K562 (cell line): ENCODE data around the gene PPTC7. TPM values are rescaled to one million over a fixed set of nuclear protein-coding genes. Genes with fewer than 3 reads are reported as not detected.

ENCODE experiments used
- ATAC-seq: fragments of 200-7000 bp; cut with Tn5 transposase; 3 replicates; pipeline ENCODE4 v1.9.1; 2020; ENCODE audit warnings: moderate library complexity
- BruUV-seq: library from RNA; stranded (reverse); fragments of 400-500 nt; replicated peaks from 2 replicates; lab custom pipeline; 2021; lab: Mats Ljungman, UMichigan
- CTCF ChIA-PET: fragments of 300-600 bp; formaldehyde crosslinking; extraction: SDS; loops from one replicate; lab custom pipeline; 2021; ENCODE audit warnings: low intra/inter-chr PET ratio; lab: Yijun Ruan, JAX
- POLR2A ChIA-PET: fragments of 300-600, 350-650 bp; sonication (Branson Sonifier 250); formaldehyde crosslinking; extraction: SDS; loops from one replicate; lab custom pipeline; 2021; ENCODE audit warnings: antibody characterized with exemption, inconsistent platforms; lab: Yijun Ruan, JAX
- DNase-seq, 4 experiments: peaks; one replicate each; pipeline versions ENCODE4 v3.0.0 to v3.0.0-alpha.2; 2011 to 2018; ENCODE audit warnings: low spot score in 3 of 4, mixed read lengths in 3 of 4; ENCODE audit errors: extremely low read depth in 1 of 4
- FAIRE-seq: peaks from 2 replicates; lab custom pipeline; 2011; peaks lifted over from hg19 to GRCh38; lab: Jason Lieb, UNC
- H2AFZ ChIP-seq: 2 replicates; pipeline ENCODE4 v1.6.0; 2011; ENCODE audit warnings: low read depth, low read length, control low read depth, inconsistent platforms
- H3K27ac ChIP-seq: fragments of 200-600 bp; 3 replicates; pipeline ENCODE4 v1.8.0; 2011; ENCODE audit warnings: low read depth, mild to moderate bottlenecking, control low read depth, inconsistent platforms, low read length, moderate library complexity, mixed read lengths; ENCODE audit errors: extremely low read depth
- H3K27me3 ChIP-seq, 2 experiments: fragments of 300-600 bp in 1 of 2; 2 replicates in 1 of 2; 3 replicates in 1 of 2; pipeline versions ENCODE4 v1.6.0 to v1.8.0; 2011; ENCODE audit warnings: inconsistent platforms in 2 of 2, low read length in 2 of 2, mild to moderate bottlenecking in 1 of 2, mixed read lengths in 1 of 2, moderate library complexity in 1 of 2; ENCODE audit not compliant: control insufficient read depth in 2 of 2, insufficient read depth in 2 of 2
- H3K36me3 ChIP-seq: fragments of 300-600 bp; 3 replicates; pipeline ENCODE4 v1.8.0; 2011; ENCODE audit warnings: mild to moderate bottlenecking, low read length, inconsistent platforms; ENCODE audit not compliant: control insufficient read depth, insufficient read depth
- H3K4me1 ChIP-seq, 2 experiments: fragments of 200-600 bp in 1 of 2; replicated peaks in 1 of 2; 2 replicates in 1 of 2; 3 replicates in 1 of 2; pipeline versions ENCODE4 v1.5.1 to v1.8.0; 2011; ENCODE audit warnings: inconsistent platforms in 2 of 2, low read length in 2 of 2, mild to moderate bottlenecking in 1 of 2, mixed read lengths in 1 of 2, moderate library complexity in 1 of 2; ENCODE audit not compliant: control insufficient read depth in 2 of 2, insufficient read depth in 2 of 2
- H3K4me2 ChIP-seq: 2 replicates; pipeline ENCODE4 v1.6.1; 2011; ENCODE audit warnings: low read length, control low read depth, inconsistent platforms, mixed read lengths; ENCODE audit not compliant: insufficient read depth
- H3K4me3 ChIP-seq: fragments of 200-600 bp; sonication (generic), shearing (Covaris generic); 2 replicates; pipeline ENCODE4 v1.5.1; 2016; ENCODE audit warnings: control low read depth, inconsistent platforms
- H3K79me2 ChIP-seq: fragments of 200-600 bp; 3 replicates; pipeline ENCODE4 v1.8.0; 2011; ENCODE audit warnings: low read length, inconsistent platforms; ENCODE audit not compliant: control insufficient read depth, insufficient read depth
- H3K9ac ChIP-seq, 2 experiments: 2 replicates each; pipeline versions ENCODE4 v1.6.0 to v1.6.1; 2011; ENCODE audit warnings: low read depth in 2 of 2, low read length in 2 of 2, control low read depth in 1 of 2, inconsistent platforms in 1 of 2, mild to moderate bottlenecking in 1 of 2, mixed read lengths in 1 of 2; ENCODE audit not compliant: insufficient read depth in 1 of 2
- H3K9me1 ChIP-seq: one replicate; pipeline ENCODE4 v1.6.0; 2011; ENCODE audit warnings: inconsistent platforms, mild to moderate bottlenecking, low read length, moderate library complexity; ENCODE audit not compliant: control insufficient read depth, insufficient read depth
- H3K9me3 ChIP-seq: replicated peaks from 2 replicates; pipeline ENCODE4 v1.5.1; 2011; ENCODE audit warnings: low read depth, low read length, inconsistent platforms; ENCODE audit not compliant: control insufficient read depth, insufficient read depth
- H4K20me1 ChIP-seq: replicated peaks from 2 replicates; pipeline ENCODE4 v1.6.1; 2011; ENCODE audit warnings: low read length, inconsistent platforms, mixed read lengths; ENCODE audit not compliant: control insufficient read depth, insufficient read depth
- MAX ChIP-seq: sonication (generic); formaldehyde crosslinking; IDR thresholded peaks from 2 replicates; pipeline ENCODE4 v1.9.0; 2022; ENCODE audit warnings: mild to moderate bottlenecking, missing genetic modification reagents
- POLR2AphosphoS5 ChIP-seq: IDR thresholded peaks from 2 replicates; pipeline ENCODE4 v1.6.1; 2011; ENCODE audit warnings: mild to moderate bottlenecking, low read depth, low read length, moderate library complexity; ENCODE audit not compliant: control insufficient read depth, insufficient read depth
- SRSF9 ChIP-seq: fragments of 200-400 bp; formaldehyde crosslinking; IDR thresholded peaks from 2 replicates; pipeline ENCODE4 v1.6.1; 2017; ENCODE audit warnings: low read depth, low read length, borderline replicate concordance
- ZNF140 ChIP-seq: fragments of 250-450 bp; sonication (Bioruptor Pico); IDR thresholded peaks from 2 replicates; pipeline ENCODE4 v1.8.0; 2021; ENCODE audit warnings: moderate library complexity, mild to moderate bottlenecking, inconsistent platforms
- WGBS: fragments of 100-300 bp; shearing (Covaris generic); methylation state at CpG from one replicate; pipeline ENCODE4 v1.1.6; 2016; ENCODE audit warnings: low coverage, mixed read lengths; ENCODE audit not compliant: insufficient coverage; ENCODE audit errors: missing lambda C conversion rate; 5-methylcytosine and 5-hydroxymethylcytosine counted together
- in situ Hi-C: fragments of 300-500 bp; cut with MboI; formaldehyde crosslinking; loops from 4 replicates; pipeline ENCODE4 v1.15.0; 2018; ENCODE audit warnings: inconsistent platforms, mixed read lengths
- intact Hi-C: fragments of 100-400 bp; cut with micrococcal nuclease; formaldehyde crosslinking; loops from 2 replicates; pipeline ENCODE4 v1.14.2; 2022
- polyA plus RNA-seq, 8 experiments: library from polyadenylated mRNA; depleted of rRNA in 4 of 8; stranded (reverse) in 5 of 8; unstranded in 3 of 8; fragments of >200 nt; fragmentation: Nextera tagmentation in 2 of 8; fragmentation: Illumina TruSeq in 1 of 8; extraction: Ambion mirVana in 2 of 8; extraction: Trizol in 1 of 8; gene quantifications; 2 replicates each; pipeline versions ENCODE4 v1.2.1 to v1.2.3, GENCODE V29; 2011 to 2014; ENCODE audit warnings: inconsistent platforms in 1 of 8, missing spikeins in 1 of 8
- total RNA-seq, 7 experiments: library from RNA; depleted of rRNA in 6 of 7; stranded (reverse); fragments of >200 nt in 6 of 7; fragmentation: Illumina TruSeq in 2 of 7; extraction: Trizol in 2 of 7; gene quantifications; 2 replicates each; pipeline versions ENCODE4 v1.2.1 to v1.2.3, GENCODE V29; 2011 to 2021; ENCODE audit warnings: low replicate concordance in 1 of 7

The PPTC7 gene
- total and polyA plus RNA-seq, 9 of the 15 experiments (the other 6 are each of a cell fraction or from before 2014, with no cell fraction given), result 2.6 to 23.1 (median 11.9) TPM

- intact Hi-C loops, result no loop called here
- no peaks in the 10 kb centered on the region for H4K20me1 ChIP-seq
- H3K4me3 ChIP-seq, result no peak overlapping the region
- no peak overlapping the region for H3K4me2 ChIP-seq
- H3K36me3 ChIP-seq, result peaks cover 69% of the 10 kb centered on the region
- ChIA-PET CTCF (no interaction called here), POLR2A (interaction anchor here (0.7 kb wide), 1 partner anchor 8 kb away, joined by 3 read pairs; no protein-coding TSS in a partner anchor)
- WGBS, result 83% methylated on average over 4 of the region's 4 CpGs
- TF ChIP-seq SRSF9 (no peak), POLR2AphosphoS5 (no peak), ZNF140 (no peak), MAX (CRISPR knock-in tag) (no peak)
- H3K27me3 ChIP-seq, result no peaks in the 10 kb centered on the region
- no peaks in the 10 kb centered on the region for H3K9me1 ChIP-seq
- H3K79me2 ChIP-seq, result no peaks in the 10 kb centered on the region; the same call in 2 of the 3 replicates
- ATAC-seq (no peak), FAIRE-seq (no peak), DNase-seq (no peak)
- H3K9me3 ChIP-seq, result no peaks in the 10 kb centered on the region
- no TSS peak for BruUV-seq
- no peak overlapping the region for H2AFZ ChIP-seq
- in situ Hi-C loops, result no loop called here
- H3K27ac ChIP-seq, result no peak overlapping the region
- H3K4me1 ChIP-seq, result no peaks in the 10 kb centered on the region
- no peak overlapping the region for H3K9ac ChIP-seq
Observed at GRCh38 chr12:110536834-110537604, 46.1 kb downstream of the PPTC7 start.
